ENCODE measurements around the gene IL4R.

DNA sequence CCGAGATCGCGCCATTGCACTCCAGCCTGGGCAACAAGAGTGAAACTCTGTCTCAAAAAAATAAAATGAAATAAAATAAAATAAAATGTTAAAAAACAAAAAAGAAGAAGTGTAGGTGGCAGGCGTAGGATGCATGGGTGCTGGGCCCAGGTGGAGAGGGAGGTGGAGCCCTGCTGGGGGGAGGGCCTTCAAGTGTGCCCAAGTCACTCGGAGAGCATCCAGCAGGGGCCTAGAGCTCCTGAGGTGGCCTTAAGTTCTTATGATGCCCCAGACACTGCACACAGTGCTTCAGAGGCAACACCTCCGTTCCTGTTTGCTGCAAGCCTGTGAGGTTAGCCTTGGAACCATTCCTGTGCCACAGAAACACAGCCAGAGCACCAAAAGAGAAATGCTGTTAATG, 23.2 kb downstream of the IL4R start:
- TF ChIP-seq, protein P1, sequence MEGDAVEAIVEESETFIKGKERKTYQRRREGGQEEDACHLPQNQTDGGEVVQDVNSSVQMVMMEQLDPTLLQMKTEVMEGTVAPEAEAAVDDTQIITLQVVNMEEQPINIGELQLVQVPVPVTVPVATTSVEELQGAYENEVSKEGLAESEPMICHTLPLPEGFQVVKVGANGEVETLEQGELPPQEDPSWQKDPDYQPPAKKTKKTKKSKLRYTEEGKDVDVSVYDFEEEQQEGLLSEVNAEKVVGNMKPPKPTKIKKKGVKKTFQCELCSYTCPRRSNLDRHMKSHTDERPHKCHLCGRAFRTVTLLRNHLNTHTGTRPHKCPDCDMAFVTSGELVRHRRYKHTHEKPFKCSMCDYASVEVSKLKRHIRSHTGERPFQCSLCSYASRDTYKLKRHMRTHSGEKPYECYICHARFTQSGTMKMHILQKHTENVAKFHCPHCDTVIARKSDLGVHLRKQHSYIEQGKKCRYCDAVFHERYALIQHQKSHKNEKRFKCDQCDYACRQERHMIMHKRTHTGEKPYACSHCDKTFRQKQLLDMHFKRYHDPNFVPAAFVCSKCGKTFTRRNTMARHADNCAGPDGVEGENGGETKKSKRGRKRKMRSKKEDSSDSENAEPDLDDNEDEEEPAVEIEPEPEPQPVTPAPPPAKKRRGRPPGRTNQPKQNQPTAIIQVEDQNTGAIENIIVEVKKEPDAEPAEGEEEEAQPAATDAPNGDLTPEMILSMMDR (IDR thresholded peaks at IDR 0.05; ENCODE audit: low read length): no peak
- no peak for TF ChIP-seq EZH2 (optimal IDR thresholded peaks at IDR 0.05; ENCODE audit: low read depth, low read length)
- TF ChIP-seq EZH2phosphoT487 (IDR thresholded peaks at IDR 0.05; ENCODE audit: low read length): no peak
